GM19035 (cell line): ENCODE measurements around the gene USP6NL.

Source experiments
- ATAC-seq: cut with Tn5 transposase; IDR thresholded peaks from one replicate; pipeline ENCODE4 v1.9.1; 2021; ENCODE audit not compliant: unreplicated experiment

The USP6NL gene

GRCh38 chr10:11617233-11617632 lies 5.8 kb upstream of the USP6NL start:
- no peak for ATAC-seq

GRCh38 chr10:11616021-11616420 lies 4.6 kb upstream of the USP6NL start:
- no peak for ATAC-seq

DNA sequence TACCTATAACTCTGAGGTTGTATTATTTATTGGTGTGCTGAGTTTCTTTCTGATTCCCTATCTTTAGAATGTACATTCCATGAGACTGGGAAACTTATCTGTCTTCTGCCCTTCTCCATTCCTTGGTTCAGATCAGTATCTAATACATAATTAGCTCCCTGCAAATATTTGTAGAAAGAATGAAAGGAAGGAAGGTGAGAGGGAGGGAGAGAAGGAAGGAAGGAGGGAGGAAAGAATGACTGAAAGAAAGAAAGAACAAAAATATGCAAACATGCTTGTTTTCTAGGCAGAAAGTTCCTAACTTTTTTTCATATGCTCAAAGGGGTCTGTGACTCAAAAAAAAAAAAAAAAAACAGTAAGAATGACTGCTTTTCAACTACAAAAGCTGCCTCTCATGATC lies 3.9 kb upstream of the USP6NL start:
- no peak for ATAC-seq

DNA sequence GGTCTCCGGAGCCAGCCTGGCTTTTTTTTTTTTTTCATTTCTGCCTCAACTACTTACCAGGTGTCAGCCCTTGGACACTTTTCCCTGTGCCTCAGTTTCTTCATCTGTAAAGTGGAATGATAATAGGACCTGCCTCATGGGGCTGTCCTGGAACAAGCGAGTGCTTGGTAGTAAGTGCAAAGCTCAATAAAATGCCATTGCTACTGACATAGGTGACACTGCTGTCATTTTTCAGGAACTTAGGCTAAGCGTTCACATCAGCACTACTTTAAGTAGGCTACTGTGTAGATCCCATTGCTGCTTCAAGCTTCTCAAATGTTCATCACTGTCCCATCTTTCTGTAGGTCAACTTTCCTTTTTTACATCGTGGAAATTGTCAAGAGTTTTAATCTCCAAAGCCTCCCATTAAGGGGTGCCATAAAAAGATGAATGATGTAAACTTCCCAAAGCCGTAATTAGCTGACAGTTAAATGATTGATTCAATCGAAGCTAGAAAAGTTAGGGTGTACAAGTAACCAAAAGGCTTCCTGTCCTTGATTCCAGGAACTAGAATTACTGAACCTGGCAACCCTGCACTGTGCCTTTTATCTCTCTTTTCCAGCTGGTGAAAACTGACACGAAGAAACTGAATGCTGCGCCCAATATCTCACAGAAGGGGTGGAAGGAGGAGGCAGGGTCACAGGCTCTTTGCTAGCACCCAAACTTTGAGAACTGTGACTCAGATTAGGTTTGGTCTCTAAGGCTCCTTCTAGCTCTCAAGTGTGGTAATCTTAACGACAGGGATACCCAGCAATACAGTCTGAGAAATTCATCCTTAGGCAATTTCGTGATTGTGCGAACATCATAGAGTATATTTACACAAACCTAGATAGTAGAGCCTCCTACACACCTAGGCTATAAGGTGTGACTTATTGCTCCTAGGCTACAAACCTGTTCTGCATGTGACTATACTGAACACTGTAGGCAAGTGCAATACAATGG lies 861 bp upstream of the USP6NL start:
- ATAC-seq, result peak; percentile 2

GRCh38 chr10:11610826-11611247 lies 613 bp downstream of the USP6NL start:
- ATAC-seq, result no peak

GRCh38 chr10:11610166-11610825 lies 1.2 kb downstream of the USP6NL start:
- no peak for ATAC-seq

DNA sequence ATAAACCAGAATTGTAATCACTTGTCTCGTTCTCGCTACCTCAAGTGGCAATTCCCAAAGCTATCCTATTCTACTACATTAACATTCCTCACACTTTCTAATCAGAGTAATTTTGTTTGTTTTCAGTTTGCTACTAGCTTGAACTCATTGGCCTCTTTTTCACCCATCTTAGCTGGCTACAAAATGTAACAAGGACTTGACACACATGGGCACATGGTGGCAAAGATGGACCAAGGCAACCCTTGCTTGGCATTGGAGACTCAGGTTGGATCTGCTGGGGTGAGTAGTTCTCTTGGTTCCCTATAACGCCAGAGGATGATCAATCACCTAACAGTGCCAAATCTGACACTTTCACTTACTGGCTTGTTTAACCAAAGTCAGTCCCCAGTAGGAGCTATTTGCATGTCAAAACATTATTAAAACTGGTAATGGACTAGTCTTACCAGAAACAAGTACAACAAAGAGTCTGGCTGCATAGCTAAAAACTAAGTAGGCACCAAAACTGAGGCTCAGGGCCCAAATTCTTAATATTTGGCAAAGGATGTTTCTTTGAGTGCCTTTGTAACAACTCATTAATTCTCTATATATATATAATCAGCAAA lies 1.9 kb downstream of the USP6NL start:
- ATAC-seq, result no peak

DNA sequence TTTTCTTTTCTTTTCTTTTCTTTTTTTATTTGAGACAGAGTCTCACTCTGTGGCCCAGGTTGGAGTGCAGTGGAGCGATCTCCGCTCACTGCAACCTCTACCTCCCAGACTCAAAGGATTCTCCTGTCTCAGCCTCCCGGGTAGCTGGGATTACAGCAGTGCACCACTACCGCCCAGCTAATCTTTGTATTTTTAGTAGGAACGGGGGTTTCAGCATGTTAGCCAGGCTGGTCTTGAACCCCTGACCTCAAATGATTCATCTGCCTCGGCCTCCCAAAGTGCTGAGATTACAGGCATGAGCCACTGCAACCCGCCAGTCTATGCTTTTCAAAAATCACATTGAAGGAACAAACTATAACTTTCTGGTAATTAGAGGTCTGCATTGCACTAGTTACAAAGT lies 2.4 kb downstream of the USP6NL start:
- no peak for ATAC-seq

DNA sequence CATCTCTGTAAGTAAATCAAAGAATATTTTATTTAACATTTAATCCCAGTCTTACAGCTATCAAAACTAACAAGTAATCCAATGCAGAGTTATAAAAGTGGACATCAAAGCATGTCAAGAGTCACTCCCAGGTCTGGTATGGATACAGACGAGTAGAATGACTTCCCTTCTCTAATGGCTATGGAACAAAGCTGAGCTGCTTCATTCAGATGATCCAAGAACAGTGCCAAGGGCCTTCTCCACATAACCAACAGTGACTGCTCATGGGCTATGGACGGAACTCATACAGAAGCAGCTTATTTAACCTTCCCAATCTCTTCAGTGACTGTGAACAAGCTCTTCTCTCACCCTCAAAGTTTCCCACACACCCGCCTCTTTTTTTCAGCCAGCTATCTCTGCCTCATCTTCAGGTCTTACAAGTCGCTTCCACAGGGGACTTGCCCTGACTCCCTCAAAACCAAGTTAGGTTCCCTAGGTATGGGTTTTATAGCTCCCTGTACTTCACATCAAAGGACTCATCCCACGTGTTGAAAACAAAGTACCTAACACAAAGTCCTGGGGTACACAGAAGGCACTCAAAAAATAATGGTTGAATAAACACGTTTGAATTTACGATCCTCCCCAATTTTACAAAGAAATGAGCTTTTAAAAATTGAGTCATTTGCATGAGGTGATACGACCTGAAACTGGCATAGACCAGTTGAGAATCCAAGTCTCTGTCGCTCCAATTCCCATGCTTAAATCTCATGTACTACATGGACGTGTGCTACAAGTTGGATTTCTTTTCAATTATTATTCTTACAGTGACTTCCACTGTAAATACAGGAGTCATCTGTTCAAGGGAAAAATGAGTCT lies 3.1 kb downstream of the USP6NL start:
- ATAC-seq, result no peak

GRCh38 chr10:11605807-11606408 lies 5.5 kb downstream of the USP6NL start:
- no peak for ATAC-seq

- ATAC-seq, result no peak
These were observed 6.4 kb downstream of the USP6NL start for GRCh38 chr10:11604865-11605650.

- no peak for ATAC-seq
These were observed 7.7 kb downstream of the USP6NL start for GRCh38 chr10:11603741-11604140.

DNA sequence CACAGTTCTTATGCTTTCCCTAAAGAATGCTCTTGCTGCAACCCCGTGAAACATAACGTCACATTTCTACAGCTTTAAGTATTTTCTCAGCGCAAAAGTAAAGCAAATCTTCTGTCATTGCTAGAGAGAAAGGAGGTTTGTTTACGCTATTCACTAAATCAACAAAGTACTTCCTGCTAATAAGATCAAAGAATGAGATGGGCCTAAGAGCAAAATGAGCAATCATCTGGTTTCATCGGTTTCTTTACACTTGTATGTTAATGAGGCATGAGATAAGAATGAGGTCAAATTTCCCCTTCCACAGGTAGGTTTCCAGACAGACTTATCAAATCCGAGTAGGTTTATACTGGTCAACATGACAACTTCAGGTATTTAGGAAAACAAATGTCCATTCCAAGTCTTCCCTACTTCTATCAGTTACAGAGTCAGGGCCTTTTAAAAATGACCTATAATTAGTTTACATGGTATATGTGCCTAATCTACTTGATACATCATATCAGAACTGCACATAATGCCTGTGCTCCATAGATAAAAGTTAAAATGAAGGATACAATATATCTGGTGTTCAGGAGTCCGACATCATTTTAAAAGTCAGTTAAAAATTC lies 8.4 kb downstream of the USP6NL start:
- ATAC-seq, result peak; percentile 38

DNA sequence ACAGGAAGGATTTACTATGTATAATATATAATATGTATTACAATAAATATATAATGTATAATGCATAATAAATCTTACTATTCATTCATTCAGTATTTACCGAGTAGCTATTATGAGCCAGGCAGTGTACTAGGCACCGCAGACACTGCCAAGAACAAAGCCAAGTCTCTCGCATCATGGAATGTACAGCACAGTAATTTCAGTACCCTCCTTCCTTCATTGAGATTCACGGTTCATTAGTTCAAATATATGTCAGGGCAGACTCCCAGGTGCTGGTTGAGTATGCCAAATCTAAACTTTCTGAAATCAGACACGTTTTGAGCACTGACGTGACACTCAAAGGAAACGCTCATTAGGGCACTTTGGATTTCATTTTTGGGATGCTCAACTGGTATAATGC lies 9.1 kb downstream of the USP6NL start:
- ATAC-seq, result no peak

DNA sequence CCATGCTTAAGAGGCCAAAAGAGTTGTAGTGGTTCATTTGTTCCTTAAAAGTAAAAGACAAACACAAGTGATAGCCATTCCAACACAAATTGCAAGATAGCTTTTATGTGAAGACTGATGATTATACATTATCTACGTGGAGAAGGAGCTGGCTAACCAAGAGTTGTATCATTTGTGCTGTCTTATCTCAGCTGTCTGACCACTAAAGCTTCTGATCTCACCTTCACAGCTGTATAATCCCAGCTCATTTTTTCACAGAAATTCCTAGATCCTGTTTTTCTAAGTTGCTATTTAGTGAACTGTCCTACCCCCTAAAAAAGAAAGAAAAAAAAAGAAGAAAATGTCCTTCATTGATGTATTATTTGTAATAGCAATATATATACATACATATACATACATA lies 9.8 kb downstream of the USP6NL start:
- ATAC-seq, result no peak

DNA sequence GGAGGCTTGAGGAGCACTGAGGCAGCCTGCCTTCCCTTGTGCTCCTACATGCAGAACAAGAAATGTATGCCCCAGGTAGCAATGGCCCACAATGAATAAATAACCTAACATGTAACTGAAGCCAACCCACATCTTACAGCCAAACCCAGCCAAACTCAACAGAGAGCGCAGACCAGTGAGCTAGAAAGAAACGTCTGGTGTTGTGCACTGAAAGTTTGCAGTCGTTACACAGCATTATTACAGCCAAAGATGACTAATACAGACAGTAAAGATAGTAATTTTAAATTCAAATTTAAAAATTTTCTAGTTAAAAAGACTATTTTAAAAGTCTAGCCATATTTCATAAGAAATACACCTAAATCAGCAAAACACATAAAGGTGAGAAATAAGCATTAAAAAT lies 11.2 kb downstream of the USP6NL start:
- ATAC-seq, result no peak

GRCh38 chr10:11598712-11599397 lies 12.6 kb downstream of the USP6NL start:
- no peak for ATAC-seq

GRCh38 chr10:11597470-11597869 lies 14.0 kb downstream of the USP6NL start:
- ATAC-seq, result no peak

DNA sequence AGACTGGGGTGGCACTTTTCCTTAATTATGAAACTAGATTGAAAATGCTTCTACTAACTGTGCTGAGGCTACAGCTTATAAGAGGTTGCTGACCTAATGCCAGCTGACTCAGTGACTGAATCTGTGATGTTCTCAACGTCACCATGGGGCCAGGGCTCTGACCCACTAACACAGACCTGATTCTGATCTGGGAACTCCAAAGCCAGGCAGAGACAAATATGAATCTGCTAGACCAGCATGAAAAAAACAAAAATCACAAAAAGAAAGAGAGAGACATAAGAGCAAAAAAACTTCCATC lies 16.1 kb downstream of the USP6NL start:
- ATAC-seq, result no peak
